Body of pancreas (tissue), 4 donors: ENCODE data around the gene PCDH9. TPM values are rescaled to one million over a fixed set of nuclear protein-coding genes. Genes with fewer than 3 reads are reported as not detected.

Experiments
- ATAC-seq: fragments of 150-250 bp; one replicate; pipeline ENCODE4 v1.9.1; 2016
- DNase-seq, 4 donors: peaks; one replicate each; pipeline ENCODE4 v3.0.0-alpha.2; 2019
- H3K27ac ChIP-seq, 4 donors: fragments of 200-600 bp; sonication (generic); 1 replicate in 3 of 4; 2 replicates in 1 of 4; pipeline versions ENCODE4 v1.5.1 to v1.6.1; 2016 to 2019; ENCODE audit warnings: mild to moderate bottlenecking in 1 of 4, mixed read lengths in 1 of 4, moderate library complexity in 1 of 4
- H3K27me3 ChIP-seq, 2 donors: fragments of 200-600 bp; sonication (generic); one replicate each; pipeline ENCODE4 v1.6.0; 2016; ENCODE audit warnings: mild to moderate bottlenecking in 1 of 2
- H3K36me3 ChIP-seq, 2 donors: fragments of 200-600 bp; sonication (generic); replicated peaks in 1 of 2; 2 replicates each; pipeline ENCODE4 v1.5.1; 2016; ENCODE audit warnings: low read depth in 2 of 2; ENCODE audit not compliant: insufficient read depth in 1 of 2
- H3K4me1 ChIP-seq: fragments of 200-600 bp; sonication (generic); one replicate; pipeline ENCODE4 v1.6.0; 2016
- H3K4me3 ChIP-seq, 2 donors: fragments of 200-600 bp; sonication (generic); 1 replicate in 1 of 2; 2 replicates in 1 of 2; pipeline ENCODE4 v1.5.1; 2016 to 2019
- H3K9me3 ChIP-seq, 3 donors: fragments of 200-600 bp; sonication (generic); 1 replicate in 2 of 3; 2 replicates in 1 of 3; pipeline ENCODE4 v1.5.1; 2016
- CTCF ChIP-seq, 7 experiments: fragments of 450-650 bp in 4 of 7; fragments of 200-600 bp in 3 of 7; sonication (generic) in 3 of 7; IDR thresholded peaks; one replicate each; pipeline ENCODE4 v1.5.1; 2016 to 2019; ENCODE audit warnings: antibody characterized with exemption in 7 of 7
- POLR2A ChIP-seq, 3 donors: fragments of 450-650 bp; IDR thresholded peaks; one replicate each; pipeline ENCODE4 v1.6.1; 2016; ENCODE audit warnings: antibody characterized with exemption in 3 of 3, mild to moderate bottlenecking in 2 of 3
- WGBS, 2 donors: methylation state at CpG; one replicate each; pipeline ENCODE4 v1.1.5; 2017; 5-methylcytosine and 5-hydroxymethylcytosine counted together
- intact Hi-C: fragments of 100-400 bp; cut with DNase I; formaldehyde crosslinking; loops from one replicate; pipeline ENCODE4 v1.15.1; 2023
- total RNA-seq, 2 donors: library from RNA; depleted of rRNA; stranded (reverse); fragments of >200 nt; gene quantifications; one replicate each; pipeline ENCODE4 v1.1.0, GENCODE V29; 2016

Gene PCDH9
- total RNA-seq, 2 donors from 2014 or later: 3.6 to 3.9 TPM

GRCh38 chr13:67226696-67227095 is 3.4 kb downstream of the PCDH9 start:
- no peak for TF ChIP-seq CTCF (IDR thresholded peaks at IDR 0.05)
- TF ChIP-seq POLR2A (IDR thresholded peaks at IDR 0.05): no peak
- H3K27ac ChIP-seq: no peak overlapping the region
- no peak overlapping the region for H3K4me3 ChIP-seq
- WGBS, 2 donors: 22 to 33% methylated on average over 6 of the region's 6 CpGs
- DNase-seq (no peak), ATAC-seq (no peak)
- no peaks in the 10 kb centered on the region for H3K4me1 ChIP-seq
- intact Hi-C loops: no loop called here
- H3K36me3 ChIP-seq: no peaks in the 10 kb centered on the region
- no peaks in the 10 kb centered on the region for H3K27me3 ChIP-seq
- no peaks in the 10 kb centered on the region for H3K9me3 ChIP-seq

- Histone ChIP-seq H3K27ac (no peak overlapping the region), H3K36me3 (no peaks in the 10 kb centered on the region), H3K27me3 (no peaks in the 10 kb centered on the region), H3K9me3 (no peaks in the 10 kb centered on the region), H3K4me3 (no peak overlapping the region), H3K4me1 (no peaks in the 10 kb centered on the region)
- WGBS, 2 donors: 58 to 70% methylated on average over 20 of the region's 20 CpGs
- TF ChIP-seq POLR2A (IDR thresholded peaks at IDR 0.05): no peak
- TF ChIP-seq CTCF (IDR thresholded peaks at IDR 0.05): no peak
- ATAC-seq: no peak
- no peak for DNase-seq
- intact Hi-C loops: no loop called here
These were observed 4.6 kb downstream of the PCDH9 start for GRCh38 chr13:67225252-67226159.

GRCh38 chr13:67224148-67224846 is 5.8 kb downstream of the PCDH9 start:
- Histone ChIP-seq H3K27ac (no peak overlapping the region), H3K4me3 (no peak overlapping the region), H3K4me1 (no peaks in the 10 kb centered on the region), H3K36me3 (no peaks in the 10 kb centered on the region), H3K27me3 (no peaks in the 10 kb centered on the region), H3K9me3 (no peaks in the 10 kb centered on the region)
- intact Hi-C loops: no loop called here
- TF ChIP-seq CTCF (IDR thresholded peaks at IDR 0.05) (peak; percentile 54 to 88 (median 83)), POLR2A (IDR thresholded peaks at IDR 0.05) (no peak)
- peak; percentile 95 for ATAC-seq
- DNase-seq: peak; percentile 77 to 89 (median 84)
- 4 to 8% methylated on average over 9 of the region's 9 CpGs for WGBS, 2 donors

GRCh38 chr13:67223742-67224141 is 6.4 kb downstream of the PCDH9 start:
- no peak for TF ChIP-seq POLR2A (IDR thresholded peaks at IDR 0.05)
- TF ChIP-seq CTCF (IDR thresholded peaks at IDR 0.05): no peak
- DNase-seq (no peak), ATAC-seq (no peak)
- Histone ChIP-seq H3K4me3 (no peak overlapping the region), H3K36me3 (no peaks in the 10 kb centered on the region), H3K27me3 (no peaks in the 10 kb centered on the region), H3K9me3 (no peaks in the 10 kb centered on the region), H3K4me1 (no peaks in the 10 kb centered on the region), H3K27ac (no peak overlapping the region)
- intact Hi-C loops: no loop called here
- WGBS, 2 donors: 13% methylated on average over 1 of the region's 1 CpG
